ENCODE measurements around the gene MARCHF9. TPM values are rescaled to one million over a fixed set of nuclear protein-coding genes. Genes with fewer than 3 reads are reported as not detected.

Gene MARCHF9
- polyA plus RNA-seq, 1 donor = 20.0 TPM

DNA sequence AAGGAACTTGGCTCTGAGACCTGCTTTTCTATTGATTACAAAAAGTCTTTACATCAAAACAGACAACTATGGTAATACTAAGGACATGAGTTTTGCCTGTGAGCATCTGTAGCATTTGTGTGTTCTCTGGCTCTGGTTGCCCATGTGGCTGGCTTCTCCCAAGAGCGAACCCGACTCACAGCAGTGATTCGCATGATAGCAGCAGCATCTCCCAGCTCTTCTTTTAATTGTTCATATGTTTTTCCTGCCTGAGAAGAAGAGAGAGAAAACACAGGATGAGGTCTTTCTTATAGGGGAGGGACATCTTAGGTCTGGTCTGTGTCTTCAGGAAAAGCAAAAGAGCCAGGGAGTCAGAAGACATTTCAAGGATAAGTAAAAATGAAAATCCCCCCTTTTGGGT lies 46.1 kb downstream of the MARCHF9 start:
- DNase-seq = no peak

GRCh38 chr12:57802607-57803006 lies 47.7 kb downstream of the MARCHF9 start:
- DNase-seq = no peak

GRCh38 chr12:57803319-57803893 lies 48.5 kb downstream of the MARCHF9 start:
- DNase-seq = no peak

- no peak for DNase-seq
Observed at GRCh38 chr12:57806677-57807076, 51.8 kb downstream of the MARCHF9 start.

DNA sequence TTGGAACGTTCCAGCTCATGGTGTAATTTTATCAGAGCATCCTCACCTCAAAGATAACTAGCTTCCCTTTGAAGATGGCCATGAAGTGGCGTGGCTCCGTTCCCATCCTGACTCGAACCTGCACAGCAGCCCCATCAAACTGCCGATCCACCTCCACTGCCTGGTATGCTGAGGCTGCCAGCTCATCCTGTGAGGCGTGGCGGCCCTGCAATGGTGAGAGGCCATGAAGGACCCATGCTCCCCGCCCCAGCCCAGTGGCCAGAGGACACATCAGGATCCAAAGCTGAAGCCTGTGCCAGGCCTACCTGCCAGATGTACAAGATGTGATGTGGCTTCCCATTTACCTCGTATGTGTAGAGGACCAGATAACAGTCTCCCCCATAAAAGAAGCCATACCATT lies 52.4 kb downstream of the MARCHF9 start:
- no peak for DNase-seq

DNA sequence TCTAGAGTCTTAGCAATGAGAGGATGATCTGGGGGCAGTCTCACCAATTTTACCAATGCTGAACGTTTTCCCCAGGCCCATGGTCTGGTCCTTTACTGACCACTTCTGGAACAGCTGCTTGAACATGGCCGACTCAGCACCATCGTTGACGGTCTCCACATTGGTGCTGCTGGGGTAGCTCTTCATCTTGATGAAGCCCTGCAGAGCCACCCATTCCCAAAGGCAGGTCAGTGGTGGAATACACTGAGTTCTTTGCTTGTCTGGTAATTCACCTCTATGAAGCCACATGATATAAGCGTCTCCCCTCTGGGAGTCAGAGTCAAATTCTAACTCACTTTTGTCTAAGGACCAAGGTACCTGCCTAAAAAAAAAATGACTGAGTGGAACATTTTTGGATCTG lies 53.4 kb downstream of the MARCHF9 start:
- DNase-seq = no peak

- no peak for DNase-seq
Observed at GRCh38 chr12:57809425-57809824, 54.5 kb downstream of the MARCHF9 start.

Other genes starting within 250 kb of the MARCHF9 start
- 25.4 TPM for gene DDIT3, start 234.6 kb upstream of the MARCHF9 start, polyA plus RNA-seq (ENCODE audit: insufficient read length)
- 73.5 TPM for gene MBD6, start 232.3 kb upstream of the MARCHF9 start, polyA plus RNA-seq (ENCODE audit: insufficient read length)
- 171 TPM for gene DCTN2, start 207.9 kb upstream of the MARCHF9 start, polyA plus RNA-seq (ENCODE audit: insufficient read length)
- gene KIF5A, start 205.1 kb upstream of the MARCHF9 start, polyA plus RNA-seq (ENCODE audit: insufficient read length) = 0.42 TPM
- gene PIP4K2C, start 163.9 kb upstream of the MARCHF9 start, polyA plus RNA-seq (ENCODE audit: insufficient read length) = 43.4 TPM
- gene DTX3, start 150.3 kb upstream of the MARCHF9 start, polyA plus RNA-seq (ENCODE audit: insufficient read length) = 65.0 TPM
- 30.5 TPM for gene ARHGEF25, start 143.7 kb upstream of the MARCHF9 start, polyA plus RNA-seq (ENCODE audit: insufficient read length)
- 0.80 TPM for gene B4GALNT1, start 121.9 kb upstream of the MARCHF9 start, polyA plus RNA-seq (ENCODE audit: insufficient read length)
- 212 TPM for gene OS9, start 61.0 kb upstream of the MARCHF9 start, polyA plus RNA-seq (ENCODE audit: insufficient read length)
- 1.2 TPM for gene AGAP2, start 16.4 kb upstream of the MARCHF9 start, polyA plus RNA-seq (ENCODE audit: insufficient read length)
- gene TSPAN31, start 10.1 kb upstream of the MARCHF9 start, polyA plus RNA-seq (ENCODE audit: insufficient read length) = 103 TPM
- gene CDK4, start 2.8 kb upstream of the MARCHF9 start, polyA plus RNA-seq (ENCODE audit: insufficient read length) = 226 TPM
- 2.0 TPM for gene CYP27B1, start 12.0 kb downstream of the MARCHF9 start, polyA plus RNA-seq (ENCODE audit: insufficient read length)
- gene METTL1, start 17.0 kb downstream of the MARCHF9 start, polyA plus RNA-seq (ENCODE audit: insufficient read length) = 35.6 TPM
- 13.2 TPM for gene EEF1AKMT3, start 17.5 kb downstream of the MARCHF9 start, polyA plus RNA-seq (ENCODE audit: insufficient read length)
- gene TSFM, start 27.7 kb downstream of the MARCHF9 start, polyA plus RNA-seq (ENCODE audit: insufficient read length) = 46.3 TPM
- 21.7 TPM for gene AVIL, start 63.6 kb downstream of the MARCHF9 start, polyA plus RNA-seq (ENCODE audit: insufficient read length)
- gene CTDSP2, start 91.6 kb downstream of the MARCHF9 start, polyA plus RNA-seq (ENCODE audit: insufficient read length) = 251 TPM
- gene ATP23, start 186.5 kb downstream of the MARCHF9 start, polyA plus RNA-seq (ENCODE audit: insufficient read length) = 11.0 TPM